Measurements from ENCODE around the gene CAPZA3. TPM values are rescaled to one million over a fixed set of nuclear protein-coding genes. Genes with fewer than 3 reads are reported as not detected.

CAPZA3 gene
- total and polyA plus RNA-seq, 7 experiments from 2014 or later: not detected

- Mint-ChIP-seq H3K27ac (no peak overlapping the region), H3K9me3 (peaks cover 0 to 17% (median 5%) of the 10 kb centered on the region in 11 donors), H3K27me3 (no peaks in the 10 kb centered on the region), H3K36me3 (no peaks in the 10 kb centered on the region), H3K4me3 (no peak overlapping the region), H3K4me1 (no peaks in the 10 kb centered on the region)
- ChIA-PET POLR2A (no interaction called here), CTCF (no interaction called here)
- Histone ChIP-seq H3K27ac (ENCODE audit: low read depth, low read length) (no peak overlapping the region), H3K4me3 (ENCODE audit: low read length) (no peak overlapping the region), H3K4me1 (ENCODE audit: control insufficient read depth in 2 of 2, insufficient read depth in 2 of 2, low read length in 2 of 2) (no peaks in the 10 kb centered on the region), H3K36me3 (ENCODE audit: control insufficient read depth in 2 of 3, insufficient read depth in 3 of 3, low read length in 3 of 3) (no peaks in the 10 kb centered on the region), H3K27me3 (ENCODE audit: control insufficient read depth in 2 of 2, insufficient read depth in 2 of 2, low read length in 2 of 2) (no peaks in the 10 kb centered on the region), H3K9me3 (ENCODE audit: control insufficient read depth in 2 of 3, low read length in 3 of 3) (no peaks in the 10 kb centered on the region)
- intact Hi-C loops (cut with micrococcal nuclease): no loop called here
- DNase-seq (no peak), ATAC-seq (no peak)
Measured at GRCh38 chr12:18723752-18724151, 14.2 kb upstream of the CAPZA3 start.

- Mint-ChIP-seq H3K36me3 (no peaks in the 10 kb centered on the region), H3K4me3 (no peak overlapping the region), H3K4me1 (no peaks in the 10 kb centered on the region), H3K27ac (no peak overlapping the region), H3K9me3 (peaks cover 2 to 29% (median 8%) of the 10 kb centered on the region in 11 donors), H3K27me3 (no peaks in the 10 kb centered on the region)
- no peaks in the 10 kb centered on the region for H3K36me3 ChIP-seq (ENCODE audit: control insufficient read depth in 2 of 3, insufficient read depth in 3 of 3, low read length in 3 of 3)
- no peaks in the 10 kb centered on the region for H3K27me3 ChIP-seq (ENCODE audit: control insufficient read depth in 2 of 2, insufficient read depth in 2 of 2, low read length in 2 of 2)
- no peaks in the 10 kb centered on the region for H3K4me1 ChIP-seq (ENCODE audit: control insufficient read depth in 2 of 2, insufficient read depth in 2 of 2, low read length in 2 of 2)
- no peak for ATAC-seq
- CTCF ChIA-PET: no interaction called here
- POLR2A ChIA-PET: no interaction called here
- intact Hi-C loops (cut with micrococcal nuclease): no loop called here
- DNase-seq: no peak
- H3K4me3 ChIP-seq (ENCODE audit: low read length): no peak overlapping the region
- H3K27ac ChIP-seq (ENCODE audit: low read depth, low read length): no peak overlapping the region
- no peaks in the 10 kb centered on the region for H3K9me3 ChIP-seq (ENCODE audit: control insufficient read depth in 2 of 3, low read length in 3 of 3)
Measured at GRCh38 chr12:18731156-18731555, 6.8 kb upstream of the CAPZA3 start.

GRCh38 chr12:18747895-18748294, 10.0 kb downstream of the CAPZA3 start:
- Histone ChIP-seq H3K9me3 (ENCODE audit: control insufficient read depth in 2 of 3, low read length in 3 of 3) (no peaks in the 10 kb centered on the region), H3K36me3 (ENCODE audit: control insufficient read depth in 2 of 3, insufficient read depth in 3 of 3, low read length in 3 of 3) (no peaks in the 10 kb centered on the region), H3K4me3 (ENCODE audit: low read length) (no peak overlapping the region), H3K27ac (ENCODE audit: low read depth, low read length) (no peak overlapping the region), H3K4me1 (ENCODE audit: control insufficient read depth in 2 of 2, insufficient read depth in 2 of 2, low read length in 2 of 2) (no peaks in the 10 kb centered on the region), H3K27me3 (ENCODE audit: control insufficient read depth in 2 of 2, insufficient read depth in 2 of 2, low read length in 2 of 2) (no peaks in the 10 kb centered on the region)
- no peak for ATAC-seq
- CTCF ChIA-PET: no interaction called here
- intact Hi-C loops (cut with micrococcal nuclease): no loop called here
- Mint-ChIP-seq H3K36me3 (no peaks in the 10 kb centered on the region), H3K4me1 (no peaks in the 10 kb centered on the region), H3K4me3 (no peak overlapping the region), H3K27me3 (no peaks in the 10 kb centered on the region), H3K27ac (no peak overlapping the region), H3K9me3 (peaks cover 0 to 22% (median 6%) of the 10 kb centered on the region in 11 donors)
- POLR2A ChIA-PET: no interaction called here
- DNase-seq: no peak

GRCh38 chr12:18749386-18749957, 11.6 kb downstream of the CAPZA3 start:
- H3K27ac ChIP-seq (ENCODE audit: low read depth, low read length): no peak overlapping the region
- Mint-ChIP-seq H3K27ac (no peak overlapping the region), H3K4me3 (no peak overlapping the region), H3K27me3 (no peaks in the 10 kb centered on the region), H3K9me3 (peaks cover 0 to 9% (median 2%) of the 10 kb centered on the region in 11 donors), H3K4me1 (no peaks in the 10 kb centered on the region), H3K36me3 (no peaks in the 10 kb centered on the region)
- ChIA-PET CTCF (no interaction called here), POLR2A (no interaction called here)
- H3K9me3 ChIP-seq (ENCODE audit: control insufficient read depth in 2 of 3, low read length in 3 of 3): no peaks in the 10 kb centered on the region
- H3K4me3 ChIP-seq (ENCODE audit: low read length): no peak overlapping the region
- no peaks in the 10 kb centered on the region for H3K27me3 ChIP-seq (ENCODE audit: control insufficient read depth in 2 of 2, insufficient read depth in 2 of 2, low read length in 2 of 2)
- intact Hi-C loops (cut with micrococcal nuclease): no loop called here
- ATAC-seq (no peak), DNase-seq (no peak)
- no peaks in the 10 kb centered on the region for H3K4me1 ChIP-seq (ENCODE audit: control insufficient read depth in 2 of 2, insufficient read depth in 2 of 2, low read length in 2 of 2)
- no peaks in the 10 kb centered on the region for H3K36me3 ChIP-seq (ENCODE audit: control insufficient read depth in 2 of 3, insufficient read depth in 3 of 3, low read length in 3 of 3)

- H3K4me3 ChIP-seq (ENCODE audit: low read length): no peak overlapping the region
- CTCF ChIA-PET: no interaction called here
- no peak overlapping the region for H3K27ac Mint-ChIP-seq
- no peak overlapping the region for H3K27ac ChIP-seq (ENCODE audit: low read depth, low read length)
- no peak for DNase-seq
- H3K27me3 Mint-ChIP-seq: no peaks in the 10 kb centered on the region
- H3K4me1 Mint-ChIP-seq: no peaks in the 10 kb centered on the region
- intact Hi-C loops (cut with micrococcal nuclease): no loop called here
- no peak overlapping the region for H3K4me3 Mint-ChIP-seq
- H3K36me3 Mint-ChIP-seq: no peaks in the 10 kb centered on the region
- no peak for ATAC-seq
- H3K4me1 ChIP-seq (ENCODE audit: control insufficient read depth in 2 of 2, insufficient read depth in 2 of 2, low read length in 2 of 2): no peaks in the 10 kb centered on the region
- H3K27me3 ChIP-seq (ENCODE audit: control insufficient read depth in 2 of 2, insufficient read depth in 2 of 2, low read length in 2 of 2): no peaks in the 10 kb centered on the region
- no peaks in the 10 kb centered on the region for H3K36me3 ChIP-seq (ENCODE audit: control insufficient read depth in 2 of 3, insufficient read depth in 3 of 3, low read length in 3 of 3)
- POLR2A ChIA-PET: no interaction called here
- H3K9me3 Mint-ChIP-seq: peaks cover 0 to 6% (median 2%) of the 10 kb centered on the region in 11 donors
- H3K9me3 ChIP-seq (ENCODE audit: control insufficient read depth in 2 of 3, low read length in 3 of 3): no peaks in the 10 kb centered on the region
Measured at GRCh38 chr12:18750085-18750484, 12.2 kb downstream of the CAPZA3 start.

- CTCF ChIA-PET: no interaction called here
- intact Hi-C loops (cut with micrococcal nuclease): no loop called here
- Histone ChIP-seq H3K27ac (ENCODE audit: low read depth, low read length) (no peak overlapping the region), H3K9me3 (ENCODE audit: control insufficient read depth in 2 of 3, low read length in 3 of 3) (no peaks in the 10 kb centered on the region), H3K4me1 (ENCODE audit: control insufficient read depth in 2 of 2, insufficient read depth in 2 of 2, low read length in 2 of 2) (no peaks in the 10 kb centered on the region), H3K4me3 (ENCODE audit: low read length) (no peak overlapping the region), H3K27me3 (ENCODE audit: control insufficient read depth in 2 of 2, insufficient read depth in 2 of 2, low read length in 2 of 2) (no peaks in the 10 kb centered on the region), H3K36me3 (ENCODE audit: control insufficient read depth in 2 of 3, insufficient read depth in 3 of 3, low read length in 3 of 3) (no peaks in the 10 kb centered on the region)
- no peak for DNase-seq
- Mint-ChIP-seq H3K4me1 (no peaks in the 10 kb centered on the region), H3K4me3 (no peak overlapping the region), H3K36me3 (no peaks in the 10 kb centered on the region), H3K27me3 (no peaks in the 10 kb centered on the region), H3K9me3 (peaks cover 0 to 7% (median 0%) of the 10 kb centered on the region in 11 donors), H3K27ac (no peak overlapping the region)
- ATAC-seq: no peak
- POLR2A ChIA-PET: no interaction called here
Measured at GRCh38 chr12:18751866-18752265, 13.9 kb downstream of the CAPZA3 start.

GRCh38 chr12:18752280-18752920, 14.5 kb downstream of the CAPZA3 start:
- ATAC-seq (no peak), DNase-seq (no peak)
- CTCF ChIA-PET: no interaction called here
- POLR2A ChIA-PET: no interaction called here
- no peaks in the 10 kb centered on the region for H3K27me3 Mint-ChIP-seq
- H3K27ac Mint-ChIP-seq: no peak overlapping the region
- Histone ChIP-seq H3K27ac (ENCODE audit: low read depth, low read length) (no peak overlapping the region), H3K36me3 (ENCODE audit: control insufficient read depth in 2 of 3, insufficient read depth in 3 of 3, low read length in 3 of 3) (no peaks in the 10 kb centered on the region), H3K9me3 (ENCODE audit: control insufficient read depth in 2 of 3, low read length in 3 of 3) (no peaks in the 10 kb centered on the region), H3K4me1 (ENCODE audit: control insufficient read depth in 2 of 2, insufficient read depth in 2 of 2, low read length in 2 of 2) (no peaks in the 10 kb centered on the region), H3K27me3 (ENCODE audit: control insufficient read depth in 2 of 2, insufficient read depth in 2 of 2, low read length in 2 of 2) (no peaks in the 10 kb centered on the region), H3K4me3 (ENCODE audit: low read length) (no peak overlapping the region)
- peaks cover 0 to 7% (median 0%) of the 10 kb centered on the region in 11 donors for H3K9me3 Mint-ChIP-seq
- no peaks in the 10 kb centered on the region for H3K36me3 Mint-ChIP-seq
- intact Hi-C loops (cut with micrococcal nuclease): no loop called here
- H3K4me1 Mint-ChIP-seq: no peaks in the 10 kb centered on the region
- no peak overlapping the region for H3K4me3 Mint-ChIP-seq

Data from naive thymus-derived CD4-positive, alpha-beta T cell (primary cell).